ENCODE results near the gene SLC46A2.

SLC46A2 gene

DNA sequence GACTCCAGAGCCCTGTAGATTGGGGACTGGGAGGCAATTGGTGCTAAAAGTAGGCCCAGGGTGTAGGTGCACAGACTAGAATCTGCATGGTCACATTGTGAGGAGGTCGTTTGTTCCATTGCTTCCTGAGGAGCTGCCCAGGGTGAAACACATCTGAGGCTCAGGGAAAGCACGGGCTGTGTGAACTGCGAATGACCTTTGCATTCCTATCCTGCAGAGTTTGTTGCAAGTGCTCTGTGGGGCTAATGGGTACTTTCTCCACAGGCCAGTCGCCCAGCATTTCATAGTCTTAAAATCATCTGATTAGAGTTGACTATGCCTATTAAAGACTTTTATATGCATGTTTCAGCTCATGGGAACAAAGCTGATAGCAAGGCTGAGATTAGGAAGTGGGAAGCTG is 14.4 kb upstream of the SLC46A2 start:
- Histone ChIP-seq H3K4me3 (ENCODE audit: low read length) (no peak overlapping the region), H3K9me3 (ENCODE audit: control insufficient read depth, low read length) (no peaks in the 10 kb centered on the region), H3K9ac (ENCODE audit: low read length) (no peak overlapping the region), H3K36me3 (ENCODE audit: control insufficient read depth, insufficient read depth, low read length) (no peaks in the 10 kb centered on the region), H3K4me1 (ENCODE audit: control insufficient read depth, insufficient read depth, low read length) (no peaks in the 10 kb centered on the region), H3K27me3 (ENCODE audit: control insufficient read depth, insufficient read depth, low read length) (no peaks in the 10 kb centered on the region)

GRCh38 chr9:112900901-112901300 is 10.2 kb upstream of the SLC46A2 start:
- H3K4me1 ChIP-seq (ENCODE audit: control insufficient read depth, insufficient read depth, low read length): no peaks in the 10 kb centered on the region
- no peak overlapping the region for H3K4me3 ChIP-seq (ENCODE audit: low read length)
- H3K9me3 ChIP-seq (ENCODE audit: control insufficient read depth, low read length): no peaks in the 10 kb centered on the region
- no peaks in the 10 kb centered on the region for H3K27me3 ChIP-seq (ENCODE audit: control insufficient read depth, insufficient read depth, low read length)
- no peak overlapping the region for H3K9ac ChIP-seq (ENCODE audit: low read length)
- no peaks in the 10 kb centered on the region for H3K36me3 ChIP-seq (ENCODE audit: control insufficient read depth, insufficient read depth, low read length)

- H3K4me3 ChIP-seq (ENCODE audit: low read length): no peak overlapping the region
- no peaks in the 10 kb centered on the region for H3K4me1 ChIP-seq (ENCODE audit: control insufficient read depth, insufficient read depth, low read length)
- H3K36me3 ChIP-seq (ENCODE audit: control insufficient read depth, insufficient read depth, low read length): no peaks in the 10 kb centered on the region
- H3K27me3 ChIP-seq (ENCODE audit: control insufficient read depth, insufficient read depth, low read length): no peaks in the 10 kb centered on the region
- H3K9me3 ChIP-seq (ENCODE audit: control insufficient read depth, low read length): no peaks in the 10 kb centered on the region
- H3K9ac ChIP-seq (ENCODE audit: low read length): no peak overlapping the region
Observed at GRCh38 chr9:112900488-112900887, 9.8 kb upstream of the SLC46A2 start.

DNA sequence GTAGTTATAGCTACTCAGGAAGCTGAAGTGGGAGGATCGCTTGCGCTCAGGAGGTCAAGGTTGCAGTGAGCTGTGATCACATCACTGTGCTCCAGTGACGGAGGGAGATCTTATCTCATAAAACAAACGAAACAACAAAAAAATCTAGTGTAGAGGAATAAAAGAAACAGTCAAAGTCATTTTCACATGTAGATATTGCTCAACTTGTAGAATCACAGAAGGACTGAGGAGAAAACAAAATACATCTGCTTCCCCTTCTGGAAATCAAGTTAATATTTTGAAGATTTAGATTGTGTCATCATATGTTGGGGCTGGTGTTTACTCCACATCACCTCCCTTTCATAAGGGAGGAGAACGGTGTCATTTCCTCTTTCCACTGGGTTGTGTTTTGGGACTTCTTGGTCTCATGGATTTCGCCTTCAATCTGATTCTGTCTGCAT is 8.2 kb upstream of the SLC46A2 start:
- Histone ChIP-seq H3K4me1 (ENCODE audit: control insufficient read depth, insufficient read depth, low read length) (no peaks in the 10 kb centered on the region), H3K9me3 (ENCODE audit: control insufficient read depth, low read length) (no peaks in the 10 kb centered on the region)

GRCh38 chr9:112896131-112896530 is 5.5 kb upstream of the SLC46A2 start:
- no peak overlapping the region for H3K4me3 ChIP-seq (ENCODE audit: low read length)
- no peaks in the 10 kb centered on the region for H3K36me3 ChIP-seq (ENCODE audit: control insufficient read depth, insufficient read depth, low read length)
- H3K4me1 ChIP-seq (ENCODE audit: control insufficient read depth, insufficient read depth, low read length): no peaks in the 10 kb centered on the region
- peaks cover 6% of the 10 kb centered on the region for H3K27me3 ChIP-seq (ENCODE audit: control insufficient read depth, insufficient read depth, low read length)
- H3K9ac ChIP-seq (ENCODE audit: low read length): no peak overlapping the region
- no peaks in the 10 kb centered on the region for H3K9me3 ChIP-seq (ENCODE audit: control insufficient read depth, low read length)

More for the DNA sequence above, 8.2 kb upstream of the SLC46A2 start:
- H3K36me3 ChIP-seq (ENCODE audit: control insufficient read depth, insufficient read depth, low read length): no peaks in the 10 kb centered on the region
- no peaks in the 10 kb centered on the region for H3K27me3 ChIP-seq (ENCODE audit: control insufficient read depth, insufficient read depth, low read length)
- no peak overlapping the region for H3K4me3 ChIP-seq (ENCODE audit: low read length)
- H3K9ac ChIP-seq (ENCODE audit: low read length): no peak overlapping the region

- H3K9me3 ChIP-seq (ENCODE audit: control insufficient read depth, low read length): no peaks in the 10 kb centered on the region
- no peak overlapping the region for H3K4me3 ChIP-seq (ENCODE audit: low read length)
- H3K4me1 ChIP-seq (ENCODE audit: control insufficient read depth, insufficient read depth, low read length): peaks cover 6% of the 10 kb centered on the region
- no peak overlapping the region for H3K9ac ChIP-seq (ENCODE audit: low read length)
- H3K36me3 ChIP-seq (ENCODE audit: control insufficient read depth, insufficient read depth, low read length): no peaks in the 10 kb centered on the region
- peaks cover 21% of the 10 kb centered on the region for H3K27me3 ChIP-seq (ENCODE audit: control insufficient read depth, insufficient read depth, low read length)
Observed at GRCh38 chr9:112894699-112895098, 4.0 kb upstream of the SLC46A2 start.

- Histone ChIP-seq H3K27me3 (ENCODE audit: control insufficient read depth, insufficient read depth, low read length) (peaks cover 27% of the 10 kb centered on the region), H3K4me1 (ENCODE audit: control insufficient read depth, insufficient read depth, low read length) (peaks cover 6% of the 10 kb centered on the region), H3K36me3 (ENCODE audit: control insufficient read depth, insufficient read depth, low read length) (no peaks in the 10 kb centered on the region), H3K9ac (ENCODE audit: low read length) (no peak overlapping the region), H3K4me3 (ENCODE audit: low read length) (no peak overlapping the region), H3K9me3 (ENCODE audit: control insufficient read depth, low read length) (no peaks in the 10 kb centered on the region)
Observed at GRCh38 chr9:112894041-112894440, 3.4 kb upstream of the SLC46A2 start.

GRCh38 chr9:112892981-112893380 is 2.3 kb upstream of the SLC46A2 start:
- Histone ChIP-seq H3K9ac (ENCODE audit: low read length) (no peak overlapping the region), H3K4me3 (ENCODE audit: low read length) (no peak overlapping the region), H3K9me3 (ENCODE audit: control insufficient read depth, low read length) (no peaks in the 10 kb centered on the region), H3K36me3 (ENCODE audit: control insufficient read depth, insufficient read depth, low read length) (no peaks in the 10 kb centered on the region), H3K4me1 (ENCODE audit: control insufficient read depth, insufficient read depth, low read length) (peaks cover 6% of the 10 kb centered on the region), H3K27me3 (ENCODE audit: control insufficient read depth, insufficient read depth, low read length) (peaks cover 27% of the 10 kb centered on the region)

GRCh38 chr9:112891521-112891920 is 845 bp upstream of the SLC46A2 start:
- Histone ChIP-seq H3K9me3 (ENCODE audit: control insufficient read depth, low read length) (no peaks in the 10 kb centered on the region), H3K9ac (ENCODE audit: low read length) (no peak overlapping the region), H3K27me3 (ENCODE audit: control insufficient read depth, insufficient read depth, low read length) (peaks cover 27% of the 10 kb centered on the region), H3K4me1 (ENCODE audit: control insufficient read depth, insufficient read depth, low read length) (peaks cover 6% of the 10 kb centered on the region), H3K4me3 (ENCODE audit: low read length) (no peak overlapping the region), H3K36me3 (ENCODE audit: control insufficient read depth, insufficient read depth, low read length) (no peaks in the 10 kb centered on the region)

DNA sequence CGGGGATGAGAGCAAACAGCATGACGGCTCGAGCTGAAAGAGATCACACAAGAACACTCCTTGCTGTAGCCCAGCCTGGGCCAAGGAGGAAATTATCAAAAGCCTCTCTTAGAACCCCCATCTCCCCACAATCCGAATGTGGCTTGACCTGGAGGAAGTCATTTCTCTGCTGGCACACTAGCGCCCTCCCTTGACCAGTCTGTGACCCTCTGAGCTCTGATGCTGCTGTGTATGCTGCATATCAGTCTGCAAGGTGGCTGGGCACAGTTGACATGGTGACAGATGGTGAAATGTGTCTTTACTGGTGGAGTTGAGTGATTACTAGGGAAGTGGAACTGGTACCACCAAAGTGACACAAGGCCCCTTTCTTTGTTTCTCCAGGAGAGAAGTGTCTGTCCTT is 3.3 kb downstream of the SLC46A2 start:
- H3K36me3 ChIP-seq (ENCODE audit: control insufficient read depth, insufficient read depth, low read length): no peaks in the 10 kb centered on the region
- no peaks in the 10 kb centered on the region for H3K9me3 ChIP-seq (ENCODE audit: control insufficient read depth, low read length)
- peaks cover 6% of the 10 kb centered on the region for H3K4me1 ChIP-seq (ENCODE audit: control insufficient read depth, insufficient read depth, low read length)
- H3K4me3 ChIP-seq (ENCODE audit: low read length): no peak overlapping the region
- H3K27me3 ChIP-seq (ENCODE audit: control insufficient read depth, insufficient read depth, low read length): peaks cover 27% of the 10 kb centered on the region
- H3K9ac ChIP-seq (ENCODE audit: low read length): no peak overlapping the region

DNA sequence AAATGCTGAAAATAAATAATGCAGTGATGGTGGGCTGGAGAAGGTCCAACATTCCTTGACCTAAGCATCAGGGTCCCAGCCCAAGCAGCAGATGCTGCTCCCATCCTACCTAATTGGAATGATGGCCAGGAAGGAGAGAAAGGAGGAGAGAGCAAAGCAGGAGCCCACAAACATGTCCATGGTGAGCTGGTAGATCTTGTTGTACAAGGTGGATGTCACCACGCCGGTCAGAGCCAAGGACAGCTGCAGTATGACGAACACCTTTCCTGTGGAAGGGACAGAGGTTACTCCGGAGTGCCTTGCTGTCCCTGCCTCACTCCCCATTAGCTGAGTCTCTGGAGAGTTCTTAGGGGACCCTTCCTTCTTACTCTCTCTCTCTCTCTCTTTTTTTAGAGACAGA is 4.3 kb downstream of the SLC46A2 start:
- no peak overlapping the region for H3K9ac ChIP-seq (ENCODE audit: low read length)
- H3K4me1 ChIP-seq (ENCODE audit: control insufficient read depth, insufficient read depth, low read length): peaks cover 6% of the 10 kb centered on the region
- H3K9me3 ChIP-seq (ENCODE audit: control insufficient read depth, low read length): no peaks in the 10 kb centered on the region
- no peaks in the 10 kb centered on the region for H3K36me3 ChIP-seq (ENCODE audit: control insufficient read depth, insufficient read depth, low read length)
- H3K4me3 ChIP-seq (ENCODE audit: low read length): no peak overlapping the region
- peaks cover 23% of the 10 kb centered on the region for H3K27me3 ChIP-seq (ENCODE audit: control insufficient read depth, insufficient read depth, low read length)

GRCh38 chr9:112885324-112885723 is 5.4 kb downstream of the SLC46A2 start:
- Histone ChIP-seq H3K4me3 (ENCODE audit: low read length) (no peak overlapping the region), H3K27me3 (ENCODE audit: control insufficient read depth, insufficient read depth, low read length) (peaks cover 12% of the 10 kb centered on the region), H3K36me3 (ENCODE audit: control insufficient read depth, insufficient read depth, low read length) (no peaks in the 10 kb centered on the region), H3K4me1 (ENCODE audit: control insufficient read depth, insufficient read depth, low read length) (peaks cover 4% of the 10 kb centered on the region), H3K9ac (ENCODE audit: low read length) (no peak overlapping the region), H3K9me3 (ENCODE audit: control insufficient read depth, low read length) (no peaks in the 10 kb centered on the region)

DNA sequence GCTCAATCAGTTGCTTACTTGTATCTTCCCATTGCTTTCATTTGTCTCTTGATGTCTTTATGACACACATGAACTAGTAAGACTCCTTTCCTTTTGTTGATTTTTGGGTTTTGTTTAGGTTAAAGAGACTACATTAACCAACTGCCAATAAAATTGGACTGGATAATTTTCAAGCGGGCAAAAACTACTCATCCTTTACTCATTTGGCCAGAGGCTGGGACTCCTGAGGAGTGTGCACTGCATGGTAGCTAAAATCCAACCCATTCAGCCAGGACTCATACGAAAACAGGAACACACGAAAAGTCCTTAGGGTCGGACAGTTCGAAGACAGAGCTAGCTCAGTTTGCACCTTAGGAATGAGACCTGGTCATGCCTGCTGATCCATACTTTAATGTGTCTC is 6.0 kb downstream of the SLC46A2 start:
- no peak overlapping the region for H3K9ac ChIP-seq (ENCODE audit: low read length)
- H3K4me1 ChIP-seq (ENCODE audit: control insufficient read depth, insufficient read depth, low read length): no peaks in the 10 kb centered on the region
- H3K4me3 ChIP-seq (ENCODE audit: low read length): no peak overlapping the region
- H3K27me3 ChIP-seq (ENCODE audit: control insufficient read depth, insufficient read depth, low read length): peaks cover 6% of the 10 kb centered on the region
- no peaks in the 10 kb centered on the region for H3K9me3 ChIP-seq (ENCODE audit: control insufficient read depth, low read length)
- no peaks in the 10 kb centered on the region for H3K36me3 ChIP-seq (ENCODE audit: control insufficient read depth, insufficient read depth, low read length)
